ENCODE data around the gene ALOX15B. TPM values are rescaled to one million over a fixed set of nuclear protein-coding genes. Genes with fewer than 3 reads are reported as not detected.
A peak's percentile ranks its signal among the peaks of the same experiment; 100 is the strongest.

ALOX15B gene
- total RNA-seq, 1 experiment from 2014 or later = not detected

DNA sequence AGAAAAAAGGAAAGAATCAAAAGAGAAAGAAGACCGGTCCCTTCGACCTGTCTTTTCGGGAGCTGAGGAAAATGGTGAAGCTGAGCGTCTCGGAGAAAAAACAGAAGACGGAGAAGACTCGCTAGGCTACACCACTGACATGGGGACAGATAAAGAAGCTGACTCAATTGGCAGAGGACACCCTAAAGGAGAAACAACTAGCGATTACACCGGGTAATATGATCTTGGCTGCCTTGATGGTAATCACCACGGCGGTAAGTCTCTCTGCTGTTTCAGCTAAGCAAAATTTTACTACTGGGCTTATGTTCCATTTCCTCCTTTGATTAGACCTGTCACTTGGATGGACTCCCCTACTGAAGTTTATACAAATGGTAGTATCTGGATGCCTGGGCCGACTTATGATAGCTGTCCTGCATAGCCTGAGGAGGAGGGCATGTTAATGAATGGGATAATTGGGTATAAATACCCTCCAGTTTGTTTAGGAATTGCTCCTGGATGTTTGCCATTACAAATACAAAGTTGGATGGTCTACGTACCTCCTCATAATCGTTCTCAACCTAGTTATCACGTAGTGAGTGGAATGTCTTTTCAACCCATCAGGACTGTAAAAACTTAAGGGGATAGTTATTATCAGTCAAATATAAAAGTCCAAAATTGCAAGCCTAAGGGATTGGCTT, 24.1 kb downstream of the ALOX15B start:
- Mint-ChIP-seq H3K4me3 (ENCODE audit: low read depth, unreplicated experiment) (peak overlapping the region; percentile 51), H3K4me1 (ENCODE audit: low read depth, unreplicated experiment) (peaks cover 15% of the 10 kb centered on the region), H3K36me3 (ENCODE audit: insufficient read depth, unreplicated experiment) (no peaks in the 10 kb centered on the region), H3K27me3 (ENCODE audit: unreplicated experiment) (peaks cover 53% of the 10 kb centered on the region), H3K9me3 (ENCODE audit: low read depth, unreplicated experiment) (no peaks in the 10 kb centered on the region), H3K27ac (ENCODE audit: unreplicated experiment) (no peak overlapping the region)
- TF ChIP-seq, protein P1, sequence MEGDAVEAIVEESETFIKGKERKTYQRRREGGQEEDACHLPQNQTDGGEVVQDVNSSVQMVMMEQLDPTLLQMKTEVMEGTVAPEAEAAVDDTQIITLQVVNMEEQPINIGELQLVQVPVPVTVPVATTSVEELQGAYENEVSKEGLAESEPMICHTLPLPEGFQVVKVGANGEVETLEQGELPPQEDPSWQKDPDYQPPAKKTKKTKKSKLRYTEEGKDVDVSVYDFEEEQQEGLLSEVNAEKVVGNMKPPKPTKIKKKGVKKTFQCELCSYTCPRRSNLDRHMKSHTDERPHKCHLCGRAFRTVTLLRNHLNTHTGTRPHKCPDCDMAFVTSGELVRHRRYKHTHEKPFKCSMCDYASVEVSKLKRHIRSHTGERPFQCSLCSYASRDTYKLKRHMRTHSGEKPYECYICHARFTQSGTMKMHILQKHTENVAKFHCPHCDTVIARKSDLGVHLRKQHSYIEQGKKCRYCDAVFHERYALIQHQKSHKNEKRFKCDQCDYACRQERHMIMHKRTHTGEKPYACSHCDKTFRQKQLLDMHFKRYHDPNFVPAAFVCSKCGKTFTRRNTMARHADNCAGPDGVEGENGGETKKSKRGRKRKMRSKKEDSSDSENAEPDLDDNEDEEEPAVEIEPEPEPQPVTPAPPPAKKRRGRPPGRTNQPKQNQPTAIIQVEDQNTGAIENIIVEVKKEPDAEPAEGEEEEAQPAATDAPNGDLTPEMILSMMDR (IDR thresholded peaks at IDR 0.05; ENCODE audit: unreplicated experiment) = no peak
- BruUV-seq (replicated peaks) = no TSS peak
- CTCF ChIA-PET = interaction anchor here (1.8 kb wide), 1 partner anchor 11 kb away, joined by 12 read pairs; no protein-coding TSS in a partner anchor
- no peak for DNase-seq
- intact Hi-C loops (cut with micrococcal nuclease; ENCODE audit: unreplicated experiment) = loop anchor here (5.0 kb wide), 1 partner anchor 54 kb away; the partner anchor contains the start of gene ALOXE3

DNA sequence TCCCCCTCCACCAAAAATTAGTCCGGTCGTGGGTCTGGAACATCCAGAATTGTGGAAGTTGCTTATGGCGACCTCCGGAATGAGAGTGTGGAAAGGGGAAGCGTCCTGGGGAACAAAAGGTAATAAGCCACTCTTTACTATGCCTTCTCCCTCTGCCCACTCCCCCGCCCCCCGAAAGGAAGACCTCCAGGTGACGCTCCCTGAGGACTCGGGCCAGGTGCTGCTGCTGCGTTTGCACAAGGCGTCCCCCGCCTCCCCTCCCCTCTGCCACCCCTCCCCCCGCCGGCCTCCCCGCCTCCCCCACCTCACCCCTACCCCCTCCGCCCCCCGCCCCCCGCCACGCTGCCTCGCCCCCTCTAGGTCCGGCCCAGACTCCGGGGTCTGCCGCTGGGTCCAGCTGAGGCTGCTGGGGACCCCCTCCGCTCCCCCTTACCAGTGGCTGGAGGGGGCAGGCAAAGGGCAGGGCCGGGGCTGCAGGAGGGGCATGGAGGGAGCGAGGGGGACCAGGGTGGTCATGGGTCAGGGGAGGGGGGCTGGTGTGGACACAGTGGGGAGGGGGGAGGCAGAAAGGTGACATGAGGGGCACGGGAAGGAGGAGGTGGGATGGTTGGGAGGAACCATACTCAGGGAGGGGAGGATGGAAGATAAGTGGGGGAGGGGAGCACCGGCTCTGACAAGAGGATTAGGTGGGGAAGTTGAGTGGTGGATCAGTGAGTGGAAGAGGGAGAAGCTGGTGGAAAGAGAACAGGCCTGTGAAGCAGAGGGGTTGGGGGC, 25.1 kb downstream of the ALOX15B start:
- intact Hi-C loops (cut with micrococcal nuclease; ENCODE audit: unreplicated experiment) = loop anchor here (5.0 kb wide), 1 partner anchor 53 kb away; the partner anchor contains the start of gene ALOXE3
- TF ChIP-seq, protein P1 (IDR thresholded peaks at IDR 0.05; ENCODE audit: unreplicated experiment) = no peak
- peaks cover under 1% of the 10 kb centered on the region for H3K36me3 Mint-ChIP-seq (ENCODE audit: insufficient read depth, unreplicated experiment)
- no peak overlapping the region for H3K4me3 Mint-ChIP-seq (ENCODE audit: low read depth, unreplicated experiment)
- no peak for DNase-seq
- no peaks in the 10 kb centered on the region for H3K9me3 Mint-ChIP-seq (ENCODE audit: low read depth, unreplicated experiment)
- BruUV-seq (replicated peaks) = no TSS peak
- CTCF ChIA-PET = no interaction called here
- peaks cover 25% of the 10 kb centered on the region for H3K4me1 Mint-ChIP-seq (ENCODE audit: low read depth, unreplicated experiment)
- peaks cover 44% of the 10 kb centered on the region for H3K27me3 Mint-ChIP-seq (ENCODE audit: unreplicated experiment)
- no peak overlapping the region for H3K27ac Mint-ChIP-seq (ENCODE audit: unreplicated experiment)

DNA sequence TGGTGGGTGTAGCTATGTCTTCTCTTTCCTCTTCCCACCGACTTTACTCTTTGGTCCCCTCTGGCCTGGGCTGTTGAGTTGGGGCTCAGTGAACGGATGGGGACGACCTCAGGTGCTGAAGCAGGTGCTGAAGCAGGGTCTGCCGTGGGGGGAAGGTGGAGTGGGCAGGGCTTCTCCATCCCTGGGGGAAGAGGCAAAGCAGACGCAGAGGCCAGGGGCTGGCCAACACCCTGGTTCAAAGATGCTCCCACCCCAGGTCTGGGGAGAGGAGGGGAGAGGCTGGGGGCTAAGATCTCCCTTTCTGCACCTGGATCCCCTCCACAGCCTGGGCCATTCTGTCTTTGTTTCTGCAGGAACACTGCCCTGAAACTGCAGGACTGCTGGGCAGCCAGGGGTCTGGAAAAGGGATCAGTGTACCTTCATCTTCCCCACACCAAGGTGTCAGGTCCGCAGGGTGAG, 25.7 kb downstream of the ALOX15B start:
- peaks cover 31% of the 10 kb centered on the region for H3K4me1 Mint-ChIP-seq (ENCODE audit: low read depth, unreplicated experiment)
- peaks cover 4% of the 10 kb centered on the region for H3K36me3 Mint-ChIP-seq (ENCODE audit: insufficient read depth, unreplicated experiment)
- intact Hi-C loops (cut with micrococcal nuclease; ENCODE audit: unreplicated experiment) = loop anchor here (5.0 kb wide), 1 partner anchor 53 kb away; the partner anchor contains the start of gene ALOXE3
- no peak overlapping the region for H3K4me3 Mint-ChIP-seq (ENCODE audit: low read depth, unreplicated experiment)
- H3K9me3 Mint-ChIP-seq (ENCODE audit: low read depth, unreplicated experiment) = no peaks in the 10 kb centered on the region
- TF ChIP-seq, protein P1 (IDR thresholded peaks at IDR 0.05; ENCODE audit: unreplicated experiment) = no peak
- no TSS peak for BruUV-seq (replicated peaks)
- H3K27me3 Mint-ChIP-seq (ENCODE audit: unreplicated experiment) = peaks cover 39% of the 10 kb centered on the region
- no peak overlapping the region for H3K27ac Mint-ChIP-seq (ENCODE audit: unreplicated experiment)
- CTCF ChIA-PET = no interaction called here
- no peak for DNase-seq

DNA sequence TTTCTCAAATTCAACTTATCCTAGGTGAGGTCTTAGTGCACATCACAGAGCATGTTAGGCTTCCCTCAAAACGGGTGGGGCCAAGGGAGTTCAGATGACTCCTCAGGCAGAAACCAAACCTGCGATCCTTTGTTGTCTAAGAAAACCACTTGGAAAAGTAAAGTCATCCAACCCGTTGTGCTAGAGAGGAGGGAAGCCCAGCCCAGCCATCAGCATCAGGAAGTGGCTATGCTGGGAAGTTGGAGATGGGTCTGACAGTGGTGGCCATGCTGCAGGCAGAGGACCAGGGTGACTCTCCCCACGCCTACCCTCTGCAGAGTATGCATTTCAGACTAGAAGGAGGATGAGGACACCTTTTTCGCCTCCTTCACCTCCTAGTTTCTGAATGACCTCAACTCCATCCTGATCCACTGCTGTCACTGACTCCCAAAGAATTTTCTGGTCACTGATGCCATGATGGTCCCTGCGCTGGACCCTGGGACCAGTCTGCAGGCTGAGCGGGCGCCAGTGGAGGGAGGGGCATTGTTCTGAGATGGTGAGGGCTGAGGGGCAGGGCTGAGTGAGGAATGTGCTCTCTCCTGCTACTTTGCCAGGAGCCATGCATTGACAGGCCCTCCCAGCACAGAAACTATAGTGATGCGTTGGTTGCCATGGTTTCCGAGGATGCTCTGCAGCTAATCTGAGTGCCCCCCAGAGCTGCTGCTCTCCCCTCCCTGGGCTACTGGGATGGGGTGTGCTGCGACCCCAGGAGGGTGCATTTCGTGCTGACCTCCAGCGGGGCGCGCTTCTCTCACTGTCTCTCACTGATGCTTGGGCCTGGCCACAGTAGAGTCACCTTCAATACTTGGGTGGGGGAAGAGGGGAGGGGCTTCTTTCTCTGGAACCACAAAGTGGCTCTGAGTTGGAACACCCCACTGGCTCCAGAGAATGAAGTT, 28.2 kb downstream of the ALOX15B start:
- no peak overlapping the region for H3K27ac Mint-ChIP-seq (ENCODE audit: unreplicated experiment)
- no TSS peak for BruUV-seq (replicated peaks)
- peaks cover 40% of the 10 kb centered on the region for H3K4me1 Mint-ChIP-seq (ENCODE audit: low read depth, unreplicated experiment)
- DNase-seq = no peak
- TF ChIP-seq, protein P1 (IDR thresholded peaks at IDR 0.05; ENCODE audit: unreplicated experiment) = no peak
- intact Hi-C loops (cut with micrococcal nuclease; ENCODE audit: unreplicated experiment) = no loop called here
- CTCF ChIA-PET = no interaction called here
- peaks cover 27% of the 10 kb centered on the region for H3K27me3 Mint-ChIP-seq (ENCODE audit: unreplicated experiment)
- H3K9me3 Mint-ChIP-seq (ENCODE audit: low read depth, unreplicated experiment) = no peaks in the 10 kb centered on the region
- peaks cover 4% of the 10 kb centered on the region for H3K36me3 Mint-ChIP-seq (ENCODE audit: insufficient read depth, unreplicated experiment)
- no peak overlapping the region for H3K4me3 Mint-ChIP-seq (ENCODE audit: low read depth, unreplicated experiment)
